Subcutaneous abdominal adipose tissue (tissue), 5 donors: Measurements from ENCODE around the gene UBA7.

Source experiments
- H3K27ac ChIP-seq: one replicate; pipeline ENCODE4 v1.7.0; 2013; ENCODE audit warnings: low read depth, mild to moderate bottlenecking, inconsistent platforms, low read length, moderate library complexity
- H3K27me3 ChIP-seq, 5 donors: one replicate each; pipeline ENCODE4 v1.7.0; 2013; ENCODE audit warnings: low read length in 5 of 5, inconsistent platforms in 1 of 5; ENCODE audit not compliant: control insufficient read depth in 5 of 5, insufficient read depth in 4 of 5
- H3K36me3 ChIP-seq, 5 donors: one replicate each; pipeline ENCODE4 v1.7.0; 2013; ENCODE audit warnings: low read length in 5 of 5; ENCODE audit not compliant: control insufficient read depth in 5 of 5, insufficient read depth in 5 of 5
- H3K4me1 ChIP-seq, 5 donors: one replicate each; pipeline ENCODE4 v1.7.0; 2013; ENCODE audit warnings: low read length in 5 of 5, mild to moderate bottlenecking in 3 of 5, moderate library complexity in 1 of 5; ENCODE audit not compliant: control insufficient read depth in 5 of 5, insufficient read depth in 5 of 5
- H3K4me3 ChIP-seq, 5 donors: one replicate each; pipeline ENCODE4 v1.7.0; 2013; ENCODE audit warnings: low read length in 5 of 5, low read depth in 1 of 5
- H3K9ac ChIP-seq, 5 donors: one replicate each; pipeline ENCODE4 v1.7.0; 2013; ENCODE audit warnings: low read length in 5 of 5, mild to moderate bottlenecking in 4 of 5, moderate library complexity in 3 of 5
- H3K9me3 ChIP-seq, 5 donors: one replicate each; pipeline ENCODE4 v1.7.0; 2013; ENCODE audit warnings: low read length in 5 of 5; ENCODE audit not compliant: control insufficient read depth in 5 of 5
- donor health status: healthy.
- donor health status: healthy.
- donor health status: healthy.
- donor health status: healthy.
- donor health status: healthy.

UBA7 gene

GRCh38 chr3:49771340-49771938 lies 42.3 kb downstream of the UBA7 start:
- Histone ChIP-seq H3K4me3 (no peak overlapping the region), H3K9ac (no peak overlapping the region), H3K9me3 (no peaks in the 10 kb centered on the region), H3K27me3 (no peaks in the 10 kb centered on the region), H3K27ac (no peak overlapping the region), H3K36me3 (peaks cover 4 to 14% (median 7%) of the 10 kb centered on the region in 5 donors), H3K4me1 (peaks cover 0 to 5% (median 0%) of the 10 kb centered on the region in 5 donors)

DNA sequence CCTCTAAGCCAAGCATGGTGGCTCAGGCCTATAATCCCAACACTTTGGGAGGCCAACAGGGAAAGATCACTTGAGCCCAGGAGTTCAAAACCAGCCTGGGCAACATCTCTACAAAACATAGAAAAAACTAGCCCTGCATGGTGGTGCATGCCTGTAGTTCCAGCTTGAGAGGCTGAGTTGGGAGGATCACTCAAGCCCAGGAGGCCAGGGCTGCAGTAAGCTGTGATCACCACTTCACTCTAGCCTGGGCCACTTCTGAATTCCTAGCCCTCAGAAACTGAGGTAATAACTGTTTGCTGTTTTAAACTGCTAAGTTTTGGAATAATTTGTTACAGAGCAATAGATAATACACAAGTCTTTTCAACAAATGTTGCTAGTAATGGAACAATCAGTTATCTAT lies 43.8 kb downstream of the UBA7 start:
- no peaks in the 10 kb centered on the region for H3K27me3 ChIP-seq
- H3K4me3 ChIP-seq = no peak overlapping the region
- H3K9me3 ChIP-seq = no peaks in the 10 kb centered on the region
- H3K9ac ChIP-seq = no peak overlapping the region
- H3K36me3 ChIP-seq = peaks cover 0 to 10% (median 6%) of the 10 kb centered on the region in 5 donors
- H3K4me1 ChIP-seq = no peaks in the 10 kb centered on the region
- no peak overlapping the region for H3K27ac ChIP-seq

DNA sequence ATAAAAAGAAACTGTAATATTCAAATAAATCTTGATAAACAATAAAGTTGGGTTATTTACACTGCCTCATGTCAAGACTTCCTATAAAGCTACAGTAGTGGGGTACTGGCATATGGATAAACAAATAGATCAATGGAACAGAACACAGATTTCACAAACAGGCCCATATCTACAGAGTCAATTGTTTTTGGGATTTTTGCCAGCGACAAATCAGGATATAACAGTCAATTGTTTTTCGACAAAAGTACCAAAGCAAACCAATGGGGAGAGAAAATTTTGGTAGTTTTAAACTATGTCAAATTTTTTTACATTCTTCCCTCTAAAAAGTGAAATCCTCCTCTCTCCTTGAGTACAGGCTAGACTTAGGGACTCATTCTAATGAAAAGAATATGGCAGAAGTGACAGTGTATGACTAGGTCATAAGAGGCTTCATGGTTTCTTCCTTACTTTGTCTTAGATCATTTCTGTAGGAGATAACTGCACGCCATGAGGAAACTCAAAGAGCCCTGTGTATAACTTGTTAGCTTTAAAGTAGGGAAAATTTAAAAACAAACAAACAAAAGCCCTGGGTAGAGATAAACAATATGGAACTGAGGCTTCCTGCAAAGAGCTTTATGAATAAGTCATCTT lies 44.4 kb downstream of the UBA7 start:
- Histone ChIP-seq H3K36me3 (peaks cover 0 to 10% (median 6%) of the 10 kb centered on the region in 5 donors), H3K27me3 (no peaks in the 10 kb centered on the region), H3K4me1 (no peaks in the 10 kb centered on the region), H3K9ac (no peak overlapping the region), H3K27ac (no peak overlapping the region), H3K9me3 (no peaks in the 10 kb centered on the region), H3K4me3 (no peak overlapping the region)

- H3K27ac ChIP-seq = no peak overlapping the region
- no peaks in the 10 kb centered on the region for H3K27me3 ChIP-seq
- peaks cover 0 to 6% (median 0%) of the 10 kb centered on the region in 5 donors for H3K36me3 ChIP-seq
- no peaks in the 10 kb centered on the region for H3K9me3 ChIP-seq
- H3K4me3 ChIP-seq = no peak overlapping the region
- H3K9ac ChIP-seq = no peak overlapping the region
- H3K4me1 ChIP-seq = no peaks in the 10 kb centered on the region
Measured at GRCh38 chr3:49763981-49764380, 49.8 kb downstream of the UBA7 start.

- H3K4me1 ChIP-seq = peaks cover 0 to 8% (median 6%) of the 10 kb centered on the region in 5 donors
- H3K4me3 ChIP-seq = no peak overlapping the region
Measured at GRCh38 chr3:49761661-49762060, 52.1 kb downstream of the UBA7 start.

DNA sequence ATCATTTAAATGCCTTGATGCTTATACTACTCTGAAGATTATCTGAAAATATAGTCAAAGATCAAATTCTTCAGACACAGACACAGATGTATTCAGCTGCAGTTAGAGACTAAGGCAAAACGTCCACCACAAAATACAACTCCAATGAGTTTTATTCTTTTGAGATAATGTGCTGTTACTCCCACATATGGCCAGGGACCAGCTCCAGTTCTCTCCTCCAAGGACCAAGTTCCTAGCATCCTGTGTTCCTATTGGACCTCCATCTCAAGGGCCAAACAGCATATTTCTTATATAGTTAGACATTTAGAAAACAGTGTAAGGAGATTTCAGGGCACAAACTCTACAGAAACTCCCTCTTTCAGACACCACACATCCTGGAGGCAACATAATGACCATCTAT lies 54.5 kb downstream of the UBA7 start:
- Histone ChIP-seq H3K4me3 (no peak overlapping the region), H3K27me3 (no peaks in the 10 kb centered on the region), H3K9ac (no peak overlapping the region), H3K9me3 (no peaks in the 10 kb centered on the region), H3K27ac (no peak overlapping the region), H3K36me3 (peaks cover 0 to 6% (median 0%) of the 10 kb centered on the region in 5 donors), H3K4me1 (peaks cover 0 to 13% (median 6%) of the 10 kb centered on the region in 5 donors)

More at GRCh38 chr3:49761661-49762060, 52.1 kb downstream of the UBA7 start:
- no peaks in the 10 kb centered on the region for H3K27me3 ChIP-seq
- peaks cover 0 to 6% (median 0%) of the 10 kb centered on the region in 5 donors for H3K36me3 ChIP-seq
- H3K9ac ChIP-seq = no peak overlapping the region
- no peaks in the 10 kb centered on the region for H3K9me3 ChIP-seq
- H3K27ac ChIP-seq = no peak overlapping the region

DNA sequence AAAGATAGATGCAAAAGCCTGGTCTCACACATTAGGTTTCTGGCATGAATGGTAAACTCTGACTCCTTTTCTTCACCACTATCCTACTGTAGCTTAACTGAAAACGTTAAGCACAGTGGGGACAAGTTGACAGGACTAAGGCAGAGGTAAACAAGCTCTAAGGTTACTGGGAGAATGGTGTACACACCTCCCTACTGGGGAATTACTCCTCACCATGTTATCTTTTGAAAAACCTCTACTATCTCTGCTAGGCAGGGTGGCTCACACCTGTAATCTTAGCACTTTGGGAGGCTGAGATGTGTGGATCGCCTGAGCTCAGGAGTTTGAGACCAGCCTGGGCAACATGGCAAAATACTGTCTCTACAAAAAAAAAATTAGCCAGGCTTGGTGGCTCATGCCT lies 56.6 kb downstream of the UBA7 start:
- H3K27ac ChIP-seq = no peak overlapping the region

GRCh38 chr3:49756036-49756435 lies 57.7 kb downstream of the UBA7 start:
- Histone ChIP-seq H3K4me3 (no peak overlapping the region), H3K36me3 (peaks cover 0 to 6% (median 0%) of the 10 kb centered on the region in 5 donors), H3K9me3 (no peaks in the 10 kb centered on the region), H3K27ac (no peak overlapping the region), H3K9ac (no peak overlapping the region), H3K27me3 (no peaks in the 10 kb centered on the region), H3K4me1 (peaks cover 0 to 16% (median 8%) of the 10 kb centered on the region in 5 donors)

More for the DNA sequence above, 56.6 kb downstream of the UBA7 start:
- peaks cover 0 to 16% (median 8%) of the 10 kb centered on the region in 5 donors for H3K4me1 ChIP-seq
- no peaks in the 10 kb centered on the region for H3K9me3 ChIP-seq
- H3K27me3 ChIP-seq = no peaks in the 10 kb centered on the region
- peaks cover 0 to 6% (median 0%) of the 10 kb centered on the region in 5 donors for H3K36me3 ChIP-seq
- no peak overlapping the region for H3K4me3 ChIP-seq
- H3K9ac ChIP-seq = no peak overlapping the region
